Measurements from ENCODE around the gene PDE1C. TPM values are rescaled to one million over a fixed set of nuclear protein-coding genes. Genes with fewer than 3 reads are reported as not detected.

Gene PDE1C
- total and polyA plus RNA-seq, 2 of the 4 experiments (the other 2 are of a cell fraction): 14.2 to 61.5 TPM

DNA sequence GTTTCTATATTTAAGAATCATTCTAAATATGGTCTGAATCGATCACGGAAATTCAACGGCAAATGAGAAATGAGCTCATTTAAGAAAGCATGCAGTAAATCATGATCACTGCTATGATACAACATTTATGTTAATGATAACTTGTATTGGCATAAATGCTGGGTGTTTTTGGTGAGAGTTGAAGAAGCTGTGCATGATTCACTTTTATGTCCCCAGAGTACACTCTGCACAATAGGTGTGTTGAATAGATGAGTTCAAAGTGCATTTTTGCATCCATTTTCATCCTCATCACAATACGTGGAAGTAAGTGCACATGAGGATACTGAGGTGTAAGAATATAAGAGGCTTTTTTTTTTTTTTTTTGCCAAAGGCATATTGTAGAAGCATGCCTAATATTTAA, 213.9 kb downstream of the PDE1C start:
- Histone ChIP-seq H2BK20ac (ENCODE audit: low read depth, low read length) (no peak overlapping the region), H3K4me1 (ENCODE audit: control insufficient read depth, insufficient read depth, low read length) (no peaks in the 10 kb centered on the region; the same call in 1 of the 2 replicates), H3K9ac (ENCODE audit: low read depth, low read length) (no peak overlapping the region), H3K56ac (ENCODE audit: extremely low read depth, insufficient read depth, low read length) (no peak overlapping the region), H2AK9ac (replicated peaks; ENCODE audit: low read depth, low read length, poor library complexity) (no peak overlapping the region), H3K79me1 (ENCODE audit: low read depth in 1 of 2, low read length in 2 of 2) (no peaks in the 10 kb centered on the region; a peak in 1 of 4 replicates), H2BK120ac (ENCODE audit: low read depth, low read length) (no peak overlapping the region), H3K27me3 (ENCODE audit: control insufficient read depth, insufficient read depth, low read length) (no peaks in the 10 kb centered on the region), H4K5ac (ENCODE audit: low read depth, low read length) (no peak overlapping the region), H3K4me3 (ENCODE audit: insufficient read depth, low read depth, low read length) (no peak overlapping the region), H3K9me1 (ENCODE audit: insufficient read depth, low read length) (no peaks in the 10 kb centered on the region), H2AK5ac (ENCODE audit: low read depth, low read length) (no peak overlapping the region), H3K23ac (ENCODE audit: low read depth, low read length) (no peak overlapping the region), H3K27ac (ENCODE audit: insufficient read depth, low read length) (no peak overlapping the region), H3K4me2 (ENCODE audit: low read depth, low read length) (no peak overlapping the region), H3K18ac (ENCODE audit: low read depth, low read length) (no peak overlapping the region), H4K8ac (ENCODE audit: low read depth in 2 of 2, low read length in 2 of 2) (no peak overlapping the region), H2BK5ac (ENCODE audit: low read depth, low read length, poor library complexity, severe bottlenecking) (no peak overlapping the region), H2AFZ (replicated peaks; ENCODE audit: low read length, poor library complexity) (no peak overlapping the region), H3K14ac (replicated peaks; ENCODE audit: low read depth, low read length) (no peak overlapping the region), H3K4ac (ENCODE audit: low read depth, low read length) (no peak overlapping the region), H3K9me3 (ENCODE audit: control insufficient read depth, insufficient read depth, low read length) (no peaks in the 10 kb centered on the region), H3K36me3 (ENCODE audit: control insufficient read depth, insufficient read depth, low read length) (no peaks in the 10 kb centered on the region), H2BK15ac (ENCODE audit: low read depth, low read length) (no peak overlapping the region), H4K91ac (ENCODE audit: insufficient read depth, low read depth, low read length) (no peak overlapping the region), H4K20me1 (ENCODE audit: insufficient read depth, low read length) (no peaks in the 10 kb centered on the region)
- CTCF ChIA-PET: no interaction called here
- no TSS peak for BruUV-seq (replicated peaks)
- WGBS, 2 experiments (ENCODE audit: extremely low coverage in 2 of 2, insufficient read length in 1 of 2): no CpG with 5 or more reads among the region's 4 CpGs
- intact Hi-C loops (cut with micrococcal nuclease): no loop called here
- no peak for TF ChIP-seq RCOR1 (IDR thresholded peaks at IDR 0.05; ENCODE audit: insufficient replicate concordance, low read length)
- no peak for TF ChIP-seq USF2 (IDR thresholded peaks at IDR 0.05; ENCODE audit: low read depth, low read length)
- TF ChIP-seq SMC3 (IDR thresholded peaks at IDR 0.05; ENCODE audit: low read depth, low read length): no peak
- no peak for TF ChIP-seq MAZ (IDR thresholded peaks at IDR 0.05; ENCODE audit: borderline replicate concordance, low read depth, low read length)
- TF ChIP-seq NFE2L2 (IDR thresholded peaks at IDR 0.05; ENCODE audit: low read depth, low read length): no peak
- TF ChIP-seq CHD1 (IDR thresholded peaks at IDR 0.05; ENCODE audit: low read depth, low read length): no peak
- no peak for ATAC-seq (ENCODE audit: low read depth)
- DNase-seq: no peak
- in situ Hi-C loops (cut with MboI; ENCODE audit: low sequenced_read_pairs): no loop called here
- POLR2A ChIA-PET (ENCODE audit: unreplicated experiment): no interaction called here
- dilution Hi-C loops (cut with HindIII; ENCODE audit: low sequenced_read_pairs, unreplicated experiment): no loop called here

Measured in IMR-90 (cell line).